NCI-H510A (cell line): ENCODE results near the gene CD48.

Experiments
- DNase-seq: peaks from one replicate; lab custom pipeline; 2025; lab: John Stamatoyannopoulos, UW

Gene CD48

GRCh38 chr1:160633330-160633903 lies 78.2 kb downstream of the CD48 start:
- no peak for DNase-seq

- no peak for DNase-seq
Measured at GRCh38 chr1:160631983-160632625, 79.5 kb downstream of the CD48 start.

- no peak for DNase-seq
Measured at GRCh38 chr1:160630523-160631451, 80.8 kb downstream of the CD48 start.

GRCh38 chr1:160629286-160630210 lies 82.1 kb downstream of the CD48 start:
- no peak for DNase-seq

- DNase-seq = no peak
Measured at GRCh38 chr1:160628799-160629263, 82.8 kb downstream of the CD48 start.
